NCI-H446 treated with DMSO at 0.1 percent for 48 hours (cell line): ENCODE measurements around the gene PIK3CB.
"Not testable (repeated sequence)": the region's sequence is repeated elsewhere in the genome, so short reads cannot be mapped to it uniquely, and the experiment has no call there.

Source experiments
- DNase-seq: peaks from one replicate; lab custom pipeline; 2025; lab: John Stamatoyannopoulos, UW

Gene PIK3CB

DNA sequence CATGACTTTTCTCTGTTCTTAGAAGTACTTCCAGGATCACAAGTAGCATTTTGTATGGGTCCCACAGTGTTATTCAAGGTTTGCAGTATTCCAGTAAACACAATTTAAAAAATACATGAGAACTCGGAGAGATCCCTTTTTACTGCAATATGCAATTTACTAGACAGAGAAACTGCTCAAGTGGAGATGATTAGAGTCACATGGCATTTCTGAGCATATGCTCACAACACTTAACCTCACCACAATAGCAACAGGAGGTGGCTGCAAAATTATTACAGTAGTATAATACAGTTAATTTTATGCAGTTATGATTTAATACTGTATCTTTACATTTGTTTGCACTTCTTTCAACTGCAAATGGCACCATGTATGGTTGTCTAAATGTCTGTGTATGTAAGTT is 87.5 kb downstream of the PIK3CB start:
- DNase-seq, result no peak

DNA sequence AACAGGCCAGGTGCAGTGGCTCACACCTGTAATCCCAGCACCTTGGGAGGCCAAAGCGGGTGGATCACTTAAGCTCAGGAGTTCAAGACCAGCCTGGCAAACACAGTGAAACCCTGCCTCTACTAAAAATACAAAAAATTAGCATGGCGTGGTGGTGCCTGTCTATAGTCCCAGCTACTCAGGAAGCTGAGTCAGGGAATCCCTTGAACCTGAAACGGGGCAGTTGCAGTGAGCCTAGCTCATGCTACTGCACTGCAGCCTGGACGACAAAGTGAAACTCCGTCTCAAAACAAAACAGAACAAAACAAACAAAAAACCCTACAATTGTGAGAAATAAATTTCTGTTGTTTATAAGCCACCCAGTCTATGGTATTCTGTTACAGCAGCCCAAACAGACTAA is 94.7 kb downstream of the PIK3CB start:
- DNase-seq, result no peak

DNA sequence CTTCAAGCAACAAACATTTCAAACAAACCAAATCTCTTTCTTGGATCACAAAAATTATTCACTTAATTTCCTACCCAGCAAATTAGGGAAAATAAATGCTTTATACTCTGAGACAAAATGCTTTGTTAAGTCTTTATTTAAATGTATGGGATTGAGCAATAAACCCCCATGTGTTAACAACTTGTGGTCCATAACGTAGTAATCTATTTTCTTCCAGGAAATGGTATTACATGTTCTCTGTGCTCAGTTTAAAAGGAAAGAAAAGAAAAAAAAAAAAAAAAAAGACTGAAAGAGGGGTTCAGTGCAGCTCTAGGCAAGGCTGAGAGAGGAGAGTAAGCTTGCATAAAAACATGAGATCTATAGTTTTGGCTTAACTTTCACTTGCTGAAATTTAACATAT is 102.3 kb downstream of the PIK3CB start:
- no peak for DNase-seq

DNA sequence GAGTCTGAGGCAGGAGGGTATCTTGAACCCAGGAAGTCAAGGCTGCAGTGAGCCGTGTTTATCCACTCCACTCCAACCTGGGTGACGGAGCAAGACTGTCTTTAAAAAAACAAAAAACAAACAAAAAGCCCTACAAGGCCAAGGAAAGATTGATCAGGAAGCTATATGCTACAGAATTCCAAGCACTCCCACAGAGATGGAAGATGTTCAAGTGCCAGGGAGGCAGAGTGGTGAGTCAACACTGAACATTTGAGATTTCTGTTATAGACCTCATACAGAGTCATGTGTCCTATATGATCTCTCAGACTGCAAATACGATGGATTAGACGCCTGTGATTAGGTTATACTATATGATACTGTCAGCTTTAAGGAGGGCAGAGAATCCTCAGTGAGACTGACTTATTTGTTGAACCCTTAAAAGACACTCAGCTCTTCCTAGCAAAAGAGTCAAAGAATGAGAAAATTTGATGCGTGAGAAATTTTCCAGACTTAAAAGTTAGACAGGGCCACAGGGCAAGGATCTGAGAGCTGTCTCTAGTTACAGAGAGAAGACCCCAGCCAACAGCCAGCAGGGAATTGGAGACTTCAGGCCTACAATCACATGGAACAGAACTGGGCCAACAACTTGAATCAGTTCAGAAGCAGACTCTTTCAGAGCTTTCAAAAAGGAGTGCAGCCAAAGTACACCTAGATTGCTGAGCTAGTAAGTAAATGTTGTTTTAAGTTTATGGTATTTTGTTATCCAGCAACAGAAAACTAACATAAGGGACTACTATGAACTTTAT is 107.6 kb downstream of the PIK3CB start:
- peak; percentile 35 for DNase-seq

DNA sequence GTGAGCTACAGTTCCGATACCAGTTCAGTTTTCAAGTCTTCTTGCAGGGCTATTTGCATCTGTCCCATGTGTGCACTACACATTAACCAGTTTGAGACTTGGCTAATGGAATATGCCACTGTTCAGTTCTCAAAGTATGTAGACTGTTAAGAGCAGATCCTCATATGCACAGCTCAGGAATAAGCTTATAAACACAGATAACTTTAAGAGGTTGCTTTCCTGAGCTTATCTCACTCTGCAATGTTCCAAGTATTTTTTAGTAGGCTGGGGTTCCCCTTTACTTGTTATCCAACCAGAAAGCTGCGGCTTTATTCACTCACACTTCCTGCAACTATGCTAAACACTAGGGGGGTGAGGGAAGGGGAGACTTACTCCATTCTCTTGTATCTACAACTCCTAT is 108.7 kb downstream of the PIK3CB start:
- not testable (repeated sequence) for DNase-seq

DNA sequence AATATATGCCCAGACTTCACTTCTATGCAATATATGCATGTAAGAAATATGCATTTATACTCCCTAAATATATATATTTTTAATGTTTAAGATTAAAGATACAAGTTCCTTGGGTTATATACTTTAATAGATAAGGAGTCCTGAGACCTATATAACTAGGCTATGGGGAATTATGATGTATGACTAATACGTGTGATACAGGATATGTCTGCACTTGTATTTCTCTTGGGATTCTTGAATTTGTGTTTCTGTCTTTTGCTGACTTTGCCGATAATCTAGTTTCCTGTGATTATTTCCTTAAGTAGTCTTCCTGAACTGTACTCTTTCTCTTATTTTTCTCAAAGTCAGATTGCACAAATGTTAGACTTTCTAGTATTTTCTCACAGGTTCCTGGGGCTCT is 109.6 kb downstream of the PIK3CB start:
- DNase-seq, result no peak

DNA sequence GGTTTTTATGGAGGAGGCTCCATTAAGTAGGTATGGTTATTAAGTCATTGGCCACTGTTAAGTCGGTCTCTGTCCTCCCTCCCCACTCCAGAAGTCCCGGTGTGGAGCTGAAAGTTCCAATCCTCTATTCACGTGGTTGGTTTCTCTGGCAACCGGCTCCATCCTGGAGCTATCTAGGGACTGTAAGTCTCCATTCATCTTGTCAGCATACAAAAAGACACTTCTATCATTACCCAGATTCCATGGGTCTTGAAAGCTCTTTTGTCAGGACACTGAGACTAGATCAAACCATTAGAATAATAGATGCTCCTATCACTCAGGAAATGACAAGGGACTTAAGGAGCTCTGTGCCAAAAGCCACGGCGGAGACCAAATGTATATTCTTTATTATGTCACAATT is 110.3 kb downstream of the PIK3CB start:
- DNase-seq, result no peak

DNA sequence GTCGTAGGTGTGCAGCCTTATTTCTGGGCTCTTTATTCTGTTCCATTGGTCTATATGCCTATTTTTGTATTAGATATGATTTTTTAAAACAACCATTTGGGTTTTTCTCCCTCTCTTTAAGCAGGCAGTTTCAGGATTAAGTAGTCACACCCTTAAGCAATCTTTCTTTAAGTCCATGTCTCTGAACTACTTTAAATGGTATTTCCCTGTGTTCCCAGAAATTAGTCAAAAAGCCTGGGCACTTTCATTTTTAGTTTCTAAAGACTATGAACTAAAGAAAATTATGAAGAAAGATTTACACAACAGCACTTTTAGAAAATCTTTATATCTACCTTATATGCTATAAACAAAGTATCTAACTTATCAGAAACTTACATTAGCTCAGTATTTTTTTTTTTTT is 115.9 kb downstream of the PIK3CB start:
- no peak for DNase-seq

DNA sequence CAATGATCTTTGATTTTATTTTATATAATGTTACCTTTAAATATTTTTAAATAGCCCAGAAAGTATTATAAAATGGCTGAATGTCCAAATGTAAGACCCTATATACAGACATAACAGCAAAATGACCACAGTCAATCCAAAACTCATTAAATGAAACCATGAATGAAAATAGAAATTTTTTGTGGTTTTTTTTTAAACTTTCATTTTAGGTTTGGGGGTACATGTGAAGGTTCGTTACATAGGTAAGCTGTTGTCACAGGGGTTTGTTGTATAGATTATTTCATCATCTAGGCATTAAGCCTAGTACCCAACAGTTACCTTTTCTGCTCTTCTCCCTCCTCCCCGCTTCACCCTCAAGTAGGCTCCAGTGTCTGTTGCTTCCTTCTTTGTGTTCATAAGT is 117.4 kb downstream of the PIK3CB start:
- DNase-seq, result no peak

DNA sequence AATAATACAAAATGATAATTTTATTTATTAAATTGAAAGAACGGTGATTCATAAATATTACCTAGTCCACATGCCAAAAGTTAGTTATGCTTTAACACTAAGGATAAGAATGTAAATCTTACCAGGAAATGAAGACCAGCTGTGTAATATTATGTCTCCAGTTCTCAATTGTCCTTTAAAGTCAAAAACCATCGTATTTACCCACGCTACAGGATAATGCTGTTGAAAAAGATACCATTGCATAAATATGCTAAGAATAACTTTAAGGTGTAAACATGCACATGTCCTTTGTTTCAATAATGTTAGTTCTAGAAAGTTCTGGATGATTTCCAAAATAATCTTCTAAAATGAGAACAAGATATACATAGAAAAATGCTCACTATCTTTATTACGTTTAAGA is 122.6 kb downstream of the PIK3CB start:
- no peak for DNase-seq

DNA sequence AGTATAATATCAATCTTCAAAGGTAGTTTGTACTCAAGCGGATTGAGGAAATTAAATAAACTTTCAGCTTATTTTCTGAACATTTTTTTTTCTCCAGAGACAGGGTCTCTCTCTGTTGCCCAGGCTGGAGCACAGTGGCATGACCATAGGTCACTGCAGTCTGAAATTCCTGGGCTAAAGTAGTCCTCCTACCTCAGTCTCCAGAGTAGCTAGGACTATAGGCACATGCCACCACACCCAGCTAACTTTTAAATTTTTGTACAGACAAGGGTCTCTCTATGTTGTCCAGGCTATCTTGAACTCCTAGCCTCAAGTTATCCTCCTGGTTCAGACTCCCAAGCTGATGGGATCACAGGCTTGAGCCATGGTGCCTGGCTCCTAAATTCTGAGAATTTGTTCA is 129.1 kb downstream of the PIK3CB start:
- no peak for DNase-seq

DNA sequence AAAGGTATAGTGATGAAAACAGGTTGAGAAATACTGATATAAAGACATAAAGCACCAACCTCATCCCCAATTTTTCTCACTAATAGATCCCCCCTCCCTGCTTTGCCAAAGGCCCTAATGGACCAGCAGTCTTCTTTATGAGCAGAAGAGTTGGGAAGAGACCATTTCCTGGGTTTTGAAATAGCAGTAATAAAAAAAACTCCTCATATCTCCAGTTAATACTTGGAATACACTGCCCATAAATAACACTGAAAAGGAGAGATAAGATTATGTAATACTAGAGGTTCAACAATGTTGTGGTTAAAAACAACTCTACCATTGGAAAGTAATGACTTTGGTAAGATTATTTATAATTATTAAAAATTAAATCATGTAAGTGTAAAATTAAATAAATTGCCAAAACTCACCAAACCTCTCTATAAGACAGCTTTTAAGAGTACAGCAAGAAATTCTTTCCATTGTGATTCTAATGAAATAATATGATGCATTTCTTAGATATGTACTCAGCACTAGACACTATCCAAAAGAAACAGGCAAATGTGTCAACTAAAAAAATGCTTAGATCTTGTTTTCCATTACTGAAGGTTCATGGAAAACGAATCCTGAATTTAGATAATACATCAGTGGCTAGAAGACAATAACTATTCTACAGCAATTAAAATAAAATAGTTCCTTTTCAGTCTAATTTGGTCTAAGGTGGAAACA is 137.9 kb downstream of the PIK3CB start:
- DNase-seq, result no peak

DNA sequence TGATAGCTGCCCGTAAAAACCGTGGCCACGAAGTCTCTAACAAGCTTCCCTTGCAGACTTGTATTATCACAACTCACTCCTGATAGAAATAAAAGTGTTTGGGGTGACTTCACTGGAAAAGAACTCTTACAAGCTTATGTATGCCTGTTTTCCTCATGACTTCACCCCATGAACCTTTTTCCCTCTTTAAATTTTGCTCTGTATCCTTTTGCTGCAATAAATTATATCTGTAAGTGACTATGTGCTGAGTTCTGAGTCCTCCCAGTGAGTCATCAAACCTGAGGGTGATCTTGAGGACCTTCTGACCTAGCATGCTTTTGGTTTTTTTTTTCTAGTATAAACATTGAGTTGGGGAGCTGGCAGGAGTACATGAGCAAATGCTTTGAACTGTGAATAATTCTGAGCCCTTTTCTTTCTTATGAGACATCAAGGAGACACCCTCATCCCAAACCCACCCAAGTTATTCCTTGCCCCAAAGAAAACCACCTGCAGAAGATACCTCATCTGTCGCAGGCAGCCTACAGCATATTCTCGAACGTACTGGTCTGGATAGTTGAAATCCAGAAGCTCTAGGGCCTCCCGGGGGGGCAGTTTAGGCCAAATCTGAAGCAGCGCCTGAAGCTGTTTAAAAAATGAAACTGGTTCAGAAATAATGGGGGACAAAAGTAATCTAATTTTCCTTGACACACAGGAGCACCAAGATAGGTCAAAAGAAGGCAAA is 140.3 kb downstream of the PIK3CB start:
- no peak for DNase-seq

DNA sequence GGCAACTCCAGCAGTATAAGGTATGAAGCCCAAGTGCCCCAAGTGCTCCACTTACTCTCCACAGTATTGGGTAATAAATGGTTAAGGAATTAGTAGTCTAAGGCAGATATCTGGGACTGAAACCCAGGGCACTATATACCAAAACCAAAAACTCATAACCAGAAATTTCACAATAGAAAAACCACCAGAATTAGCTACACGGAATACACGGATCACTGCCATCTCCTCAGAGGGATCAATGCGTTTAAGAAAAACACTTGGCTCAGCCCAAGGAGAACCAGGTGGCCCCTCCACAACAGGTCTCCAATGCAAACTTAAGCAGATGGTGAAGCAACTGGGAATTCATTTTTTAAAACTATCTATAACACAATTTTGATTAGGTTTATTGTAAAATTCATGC is 142.6 kb downstream of the PIK3CB start:
- DNase-seq, result no peak

DNA sequence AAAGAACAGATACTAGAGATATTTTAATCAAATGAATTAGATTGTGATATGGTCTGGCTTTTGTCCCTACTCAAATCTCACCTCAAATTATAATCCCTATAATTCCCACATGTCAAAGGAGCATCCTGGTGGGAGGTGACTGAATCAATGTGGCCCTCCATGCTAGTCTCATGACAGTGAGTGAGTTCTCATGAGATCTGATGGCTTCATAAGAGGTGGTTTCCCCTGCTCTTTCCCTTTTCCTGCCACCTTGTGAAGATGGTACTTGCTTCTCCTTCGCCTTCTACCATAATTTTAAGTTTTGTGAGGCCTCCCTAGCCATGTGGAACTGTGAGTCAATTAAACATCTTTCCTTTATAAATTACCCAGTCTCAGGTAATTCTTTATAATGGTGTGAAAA is 143.4 kb downstream of the PIK3CB start:
- no peak for DNase-seq

DNA sequence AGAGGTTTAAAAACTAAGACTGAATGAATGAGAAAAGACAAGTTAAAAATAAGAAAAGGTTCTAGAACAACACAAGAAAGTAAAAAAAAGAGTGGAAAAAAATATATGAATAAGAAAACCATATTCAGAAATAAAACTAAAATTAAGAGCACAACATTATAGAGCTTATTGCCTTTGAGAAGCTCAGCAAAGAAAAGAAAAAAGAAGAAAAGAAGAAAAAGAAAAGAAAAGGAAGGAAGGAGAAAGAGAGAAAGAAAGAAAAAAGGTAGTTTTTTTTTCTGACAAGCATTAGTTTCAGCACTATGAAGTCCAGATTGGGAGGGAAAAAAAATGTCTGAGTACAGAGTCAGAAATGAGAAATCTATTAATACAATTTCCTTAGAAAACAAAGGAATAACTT is 144.7 kb downstream of the PIK3CB start:
- DNase-seq, result no peak

DNA sequence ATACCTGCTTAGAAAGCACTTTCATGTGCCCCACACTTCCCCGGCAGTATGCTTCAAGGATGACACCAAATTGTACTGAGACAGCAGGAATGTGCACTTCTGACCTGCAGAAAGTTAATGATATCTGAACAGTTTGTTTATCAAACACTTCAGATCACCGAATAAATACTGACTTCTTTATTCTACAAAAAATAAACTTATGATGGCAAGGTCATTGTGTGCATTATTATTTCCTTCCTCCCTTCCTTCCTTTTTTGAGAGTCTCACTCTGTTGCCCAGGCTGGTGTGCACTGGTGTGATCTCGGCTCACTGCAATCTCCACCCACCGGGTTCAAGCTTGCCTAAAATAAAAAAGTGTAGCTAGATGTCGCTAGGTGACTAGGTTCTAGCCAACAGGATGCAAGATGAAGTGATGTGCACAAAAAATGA is 145.8 kb downstream of the PIK3CB start:
- DNase-seq, result no peak

DNA sequence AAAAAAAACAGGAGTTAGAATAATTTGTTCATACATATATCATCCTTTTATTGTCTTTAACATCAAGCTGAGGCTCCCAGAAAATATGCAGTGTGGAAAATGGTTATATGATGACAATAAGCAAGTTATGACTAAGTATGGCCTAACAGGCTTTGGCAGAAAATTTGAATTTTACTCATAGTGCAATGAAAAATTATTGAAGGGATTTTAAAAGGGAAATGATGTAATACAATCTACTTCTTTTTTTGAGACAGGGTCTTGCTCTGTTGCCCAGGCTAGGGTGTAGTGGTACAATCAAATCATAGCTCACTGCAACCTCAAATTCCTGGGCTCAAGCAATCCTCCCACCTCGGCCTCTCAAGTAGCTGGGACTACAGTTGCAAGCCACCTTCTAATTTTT is 147.5 kb downstream of the PIK3CB start:
- no peak for DNase-seq

DNA sequence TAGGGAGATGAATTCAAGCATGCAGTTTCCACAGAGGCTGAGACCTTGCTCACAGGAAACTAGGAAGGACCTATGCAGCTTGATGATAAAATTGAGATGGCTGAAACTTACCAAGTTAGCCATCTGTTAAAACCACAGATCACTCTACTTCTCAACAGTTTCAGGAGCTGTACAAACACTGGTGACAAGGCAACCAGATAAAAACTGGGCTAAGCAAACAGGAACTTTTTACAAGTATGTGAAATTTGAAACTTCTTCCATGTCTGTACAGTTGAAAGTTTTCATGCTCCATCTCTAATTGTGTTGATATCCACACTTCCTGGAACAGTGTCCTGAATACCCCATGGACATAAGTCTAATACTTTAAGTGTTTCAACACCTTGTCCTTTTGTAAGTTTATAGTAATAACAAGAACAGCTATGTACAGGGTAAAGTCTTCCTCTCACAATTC is 147.9 kb downstream of the PIK3CB start:
- DNase-seq, result no peak

DNA sequence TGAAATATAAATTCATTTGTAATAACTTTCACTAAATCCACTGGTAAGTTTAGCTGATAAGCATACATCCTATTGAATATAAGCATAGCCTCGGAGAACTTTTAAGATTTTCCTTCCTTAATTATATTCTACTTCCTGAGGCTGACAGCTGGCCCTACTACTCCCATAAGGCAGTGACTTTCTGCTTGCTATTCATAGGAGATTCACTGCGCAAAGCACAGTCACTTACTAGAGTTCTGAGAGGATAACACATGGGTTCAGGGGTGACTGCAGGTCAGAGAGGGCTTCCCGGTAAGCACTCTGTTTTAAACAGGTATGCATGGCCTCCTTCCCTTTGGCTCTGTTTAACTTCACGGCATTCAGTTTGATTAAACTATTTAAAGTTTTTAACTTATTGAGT is 150.3 kb downstream of the PIK3CB start:
- DNase-seq, result no peak

DNA sequence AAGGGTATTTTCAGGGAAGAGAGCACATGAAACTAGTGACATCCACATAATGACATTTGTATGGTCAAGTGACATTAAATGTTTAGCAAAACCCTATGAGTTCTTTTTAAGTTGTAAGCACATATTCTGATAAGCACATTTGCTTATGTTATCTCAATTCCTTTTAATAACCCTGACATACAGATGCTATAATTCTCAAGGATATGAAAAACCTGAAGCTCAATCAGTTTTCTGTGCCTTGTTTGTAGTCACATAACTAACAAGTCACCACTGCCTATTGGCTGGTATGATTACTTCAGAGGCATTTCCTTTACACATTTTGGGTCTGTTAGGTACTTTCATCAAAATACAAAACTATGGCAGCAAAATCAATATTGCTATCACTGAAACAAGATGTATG is 152.1 kb downstream of the PIK3CB start:
- no peak for DNase-seq

DNA sequence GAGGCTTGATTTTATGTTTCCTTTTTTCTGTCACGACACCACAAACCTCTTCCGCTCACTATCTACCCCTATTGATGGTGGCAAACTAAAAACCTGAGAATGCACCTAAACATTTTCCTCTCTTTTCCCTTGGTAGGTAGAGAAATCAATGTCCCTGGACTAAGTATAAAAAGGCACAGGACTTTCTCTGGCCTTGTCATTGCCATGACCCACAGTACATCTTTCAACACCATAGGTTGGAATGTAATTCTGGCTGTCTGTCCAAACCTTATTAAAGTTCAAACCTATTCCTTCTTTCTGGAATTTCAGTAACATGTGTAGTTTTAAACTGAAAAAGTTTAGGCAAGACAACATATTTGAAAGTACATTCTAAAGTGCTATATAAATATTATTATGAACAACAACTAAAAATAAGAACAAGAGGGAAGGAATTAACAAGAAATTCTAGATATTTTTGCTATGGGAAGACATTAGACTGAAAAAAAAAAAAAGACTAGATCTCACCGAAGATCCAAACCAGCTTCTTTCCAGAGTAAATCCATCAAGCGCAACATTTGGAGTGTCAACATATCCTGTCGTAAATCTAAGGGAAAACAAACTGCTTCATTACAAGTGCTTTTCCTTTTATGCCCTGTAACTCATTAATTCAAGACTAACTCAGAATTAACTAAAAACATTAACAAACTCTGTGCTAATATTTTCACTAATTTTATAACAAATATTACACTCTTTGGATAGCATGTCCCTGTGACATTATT is 153.1 kb downstream of the PIK3CB start:
- DNase-seq, result no peak
